OCI-LY7 (cell line): Measurements from ENCODE around the gene TARP.

Experiments used
- CTCF ChIP-seq: fragments of 200-600 bp; sonication (generic); conservative IDR thresholded peaks from 2 replicates; pipeline ENCODE4 v1.5.1; 2014; ENCODE audit warnings: mild to moderate bottlenecking, antibody characterized with exemption, low read length, moderate library complexity, mixed read lengths
- EZH2phosphoT487 ChIP-seq: fragments of 200-600 bp; sonication (generic); IDR thresholded peaks from 2 replicates; pipeline ENCODE4 v1.6.1; 2018; ENCODE audit warnings: low read depth, borderline replicate concordance, mild to moderate bottlenecking, mixed run types, antibody characterized with exemption, low read length, moderate library complexity, mixed read lengths

GRCh38 chr7:38262545-38262944 lies 10.9 kb downstream of the TARP start:
- TF ChIP-seq CTCF, result no peak
- no peak for TF ChIP-seq EZH2phosphoT487
